Measurements from ENCODE around the gene SIGLEC14. TPM values are rescaled to one million over a fixed set of nuclear protein-coding genes. Genes with fewer than 3 reads are reported as not detected.

Gene SIGLEC14
- polyA plus RNA-seq, 1 donor from 2014 or later, result not detected

DNA sequence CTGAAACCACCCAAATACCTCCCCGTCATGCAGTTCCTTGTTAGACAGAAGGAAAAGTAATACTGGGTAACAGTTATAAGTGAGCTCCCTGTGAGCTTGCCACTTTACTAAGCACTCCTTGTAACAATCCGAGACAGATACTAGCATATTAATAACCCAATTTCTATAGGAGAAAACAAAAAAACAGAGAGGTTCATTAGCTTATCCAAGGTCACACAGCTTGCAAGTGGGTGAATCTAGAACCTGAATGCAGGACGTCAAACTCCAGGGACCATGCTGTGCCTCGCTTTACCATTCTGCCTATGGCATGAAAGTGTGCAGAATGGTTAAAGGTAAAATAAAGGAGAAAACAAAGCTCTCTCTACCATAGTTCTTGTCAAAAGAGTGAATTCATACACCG lies 31.8 kb downstream of the SIGLEC14 start:
- H3K4me3 ChIP-seq (ENCODE audit: low read length), result no peak overlapping the region
- no peaks in the 10 kb centered on the region for H3K9me3 ChIP-seq (ENCODE audit: low read length)
- TF ChIP-seq RAD21 (conservative IDR thresholded peaks at IDR 0.05), result no peak
- TF ChIP-seq EP300 (conservative IDR thresholded peaks at IDR 0.05; ENCODE audit: poor library complexity, severe bottlenecking), result no peak
- TF ChIP-seq POLR2AphosphoS5 (IDR thresholded peaks at IDR 0.05), result no peak
- TF ChIP-seq TAF1 (IDR thresholded peaks at IDR 0.05; ENCODE audit: low read depth), result no peak
- TF ChIP-seq, protein P1, sequence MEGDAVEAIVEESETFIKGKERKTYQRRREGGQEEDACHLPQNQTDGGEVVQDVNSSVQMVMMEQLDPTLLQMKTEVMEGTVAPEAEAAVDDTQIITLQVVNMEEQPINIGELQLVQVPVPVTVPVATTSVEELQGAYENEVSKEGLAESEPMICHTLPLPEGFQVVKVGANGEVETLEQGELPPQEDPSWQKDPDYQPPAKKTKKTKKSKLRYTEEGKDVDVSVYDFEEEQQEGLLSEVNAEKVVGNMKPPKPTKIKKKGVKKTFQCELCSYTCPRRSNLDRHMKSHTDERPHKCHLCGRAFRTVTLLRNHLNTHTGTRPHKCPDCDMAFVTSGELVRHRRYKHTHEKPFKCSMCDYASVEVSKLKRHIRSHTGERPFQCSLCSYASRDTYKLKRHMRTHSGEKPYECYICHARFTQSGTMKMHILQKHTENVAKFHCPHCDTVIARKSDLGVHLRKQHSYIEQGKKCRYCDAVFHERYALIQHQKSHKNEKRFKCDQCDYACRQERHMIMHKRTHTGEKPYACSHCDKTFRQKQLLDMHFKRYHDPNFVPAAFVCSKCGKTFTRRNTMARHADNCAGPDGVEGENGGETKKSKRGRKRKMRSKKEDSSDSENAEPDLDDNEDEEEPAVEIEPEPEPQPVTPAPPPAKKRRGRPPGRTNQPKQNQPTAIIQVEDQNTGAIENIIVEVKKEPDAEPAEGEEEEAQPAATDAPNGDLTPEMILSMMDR (IDR thresholded peaks at IDR 0.05; ENCODE audit: poor library complexity, severe bottlenecking), result no peak
- no peak for TF ChIP-seq MXI1 (conservative IDR thresholded peaks at IDR 0.05; ENCODE audit: poor library complexity, severe bottlenecking)
- TF ChIP-seq SMC3 (conservative IDR thresholded peaks at IDR 0.05; ENCODE audit: poor library complexity), result no peak
- TF ChIP-seq, protein P2, sequence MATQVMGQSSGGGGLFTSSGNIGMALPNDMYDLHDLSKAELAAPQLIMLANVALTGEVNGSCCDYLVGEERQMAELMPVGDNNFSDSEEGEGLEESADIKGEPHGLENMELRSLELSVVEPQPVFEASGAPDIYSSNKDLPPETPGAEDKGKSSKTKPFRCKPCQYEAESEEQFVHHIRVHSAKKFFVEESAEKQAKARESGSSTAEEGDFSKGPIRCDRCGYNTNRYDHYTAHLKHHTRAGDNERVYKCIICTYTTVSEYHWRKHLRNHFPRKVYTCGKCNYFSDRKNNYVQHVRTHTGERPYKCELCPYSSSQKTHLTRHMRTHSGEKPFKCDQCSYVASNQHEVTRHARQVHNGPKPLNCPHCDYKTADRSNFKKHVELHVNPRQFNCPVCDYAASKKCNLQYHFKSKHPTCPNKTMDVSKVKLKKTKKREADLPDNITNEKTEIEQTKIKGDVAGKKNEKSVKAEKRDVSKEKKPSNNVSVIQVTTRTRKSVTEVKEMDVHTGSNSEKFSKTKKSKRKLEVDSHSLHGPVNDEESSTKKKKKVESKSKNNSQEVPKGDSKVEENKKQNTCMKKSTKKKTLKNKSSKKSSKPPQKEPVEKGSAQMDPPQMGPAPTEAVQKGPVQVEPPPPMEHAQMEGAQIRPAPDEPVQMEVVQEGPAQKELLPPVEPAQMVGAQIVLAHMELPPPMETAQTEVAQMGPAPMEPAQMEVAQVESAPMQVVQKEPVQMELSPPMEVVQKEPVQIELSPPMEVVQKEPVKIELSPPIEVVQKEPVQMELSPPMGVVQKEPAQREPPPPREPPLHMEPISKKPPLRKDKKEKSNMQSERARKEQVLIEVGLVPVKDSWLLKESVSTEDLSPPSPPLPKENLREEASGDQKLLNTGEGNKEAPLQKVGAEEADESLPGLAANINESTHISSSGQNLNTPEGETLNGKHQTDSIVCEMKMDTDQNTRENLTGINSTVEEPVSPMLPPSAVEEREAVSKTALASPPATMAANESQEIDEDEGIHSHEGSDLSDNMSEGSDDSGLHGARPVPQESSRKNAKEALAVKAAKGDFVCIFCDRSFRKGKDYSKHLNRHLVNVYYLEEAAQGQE (IDR thresholded peaks at IDR 0.05; ENCODE audit: borderline replicate concordance), result no peak
- no peak for TF ChIP-seq EZH2 (IDR thresholded peaks at IDR 0.05; ENCODE audit: borderline replicate concordance, insufficient read depth, low read length, poor library complexity, severe bottlenecking)
- H3F3A ChIP-seq (ENCODE audit: insufficient read depth, low read length, poor library complexity, severe bottlenecking), result no peaks in the 10 kb centered on the region
- no peaks in the 10 kb centered on the region for H3K36me3 ChIP-seq (ENCODE audit: insufficient read depth, low read length)
- H3K9ac ChIP-seq (ENCODE audit: low read length), result no peak overlapping the region
- H3K4me2 ChIP-seq (ENCODE audit: low read length), result no peak overlapping the region
- H3K79me2 ChIP-seq (replicated peaks; ENCODE audit: insufficient read depth, low read length), result no peaks in the 10 kb centered on the region
- no peaks in the 10 kb centered on the region for H3K9me2 ChIP-seq (ENCODE audit: insufficient read depth, low read length)
- no peak overlapping the region for H3K27ac ChIP-seq (ENCODE audit: low read length)
- no peaks in the 10 kb centered on the region for H3K27me3 ChIP-seq (ENCODE audit: insufficient read depth, low read depth, low read length)
- no peaks in the 10 kb centered on the region for H4K20me1 ChIP-seq (ENCODE audit: insufficient read depth)
- no peak overlapping the region for H2AFZ ChIP-seq (ENCODE audit: low read depth, low read length)

DNA sequence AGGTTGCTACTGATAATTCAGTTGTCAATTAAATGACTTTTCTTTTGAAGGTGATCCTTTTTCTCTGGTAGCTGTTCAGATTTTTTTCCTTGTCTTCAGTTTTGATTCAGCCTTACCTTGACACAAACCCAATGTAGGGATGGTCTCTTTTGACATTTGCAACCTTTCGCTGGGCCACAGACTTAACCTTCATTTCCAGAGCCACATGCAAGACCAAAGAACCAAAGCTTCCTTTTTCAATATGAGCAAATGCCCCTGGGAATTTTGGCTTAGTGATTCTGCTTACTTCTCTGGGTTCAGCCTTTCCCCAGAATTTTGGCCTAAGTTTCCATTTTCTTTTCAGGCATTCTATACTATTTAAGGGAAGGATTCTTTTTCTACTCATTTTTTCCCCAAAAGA lies 36.0 kb downstream of the SIGLEC14 start:
- no peaks in the 10 kb centered on the region for H3K9me2 ChIP-seq (ENCODE audit: insufficient read depth, low read length)
- H2AFZ ChIP-seq (ENCODE audit: low read depth, low read length), result no peak overlapping the region
- H3K36me3 ChIP-seq (ENCODE audit: insufficient read depth, low read length), result no peaks in the 10 kb centered on the region
- H3K4me2 ChIP-seq (ENCODE audit: low read length), result no peak overlapping the region
- TF ChIP-seq TAF1 (IDR thresholded peaks at IDR 0.05; ENCODE audit: low read depth) (no peak), EZH2 (IDR thresholded peaks at IDR 0.05; ENCODE audit: borderline replicate concordance, insufficient read depth, low read length, poor library complexity, severe bottlenecking) (no peak), RAD21 (conservative IDR thresholded peaks at IDR 0.05) (no peak)
- H3K9ac ChIP-seq (ENCODE audit: low read length), result no peak overlapping the region
- H3F3A ChIP-seq (ENCODE audit: insufficient read depth, low read length, poor library complexity, severe bottlenecking), result no peaks in the 10 kb centered on the region
- H4K20me1 ChIP-seq (ENCODE audit: insufficient read depth), result no peaks in the 10 kb centered on the region
- no peaks in the 10 kb centered on the region for H3K79me2 ChIP-seq (replicated peaks; ENCODE audit: insufficient read depth, low read length)
- no peak overlapping the region for H3K4me3 ChIP-seq (ENCODE audit: low read length)
- H3K27ac ChIP-seq (ENCODE audit: low read length), result no peak overlapping the region
- H3K9me3 ChIP-seq (ENCODE audit: low read length), result no peaks in the 10 kb centered on the region
- no peaks in the 10 kb centered on the region for H3K27me3 ChIP-seq (ENCODE audit: insufficient read depth, low read depth, low read length)
